HG03095 (cell line): ENCODE results near the gene MFRP.

ENCODE experiments used
- ATAC-seq: cut with Tn5 transposase; IDR thresholded peaks from one replicate; pipeline ENCODE4 v1.9.1; 2021; ENCODE audit warnings: moderate library complexity; ENCODE audit not compliant: unreplicated experiment

MFRP gene

GRCh38 chr11:119373059-119373920, 26.8 kb upstream of the MFRP start:
- ATAC-seq = no peak

DNA sequence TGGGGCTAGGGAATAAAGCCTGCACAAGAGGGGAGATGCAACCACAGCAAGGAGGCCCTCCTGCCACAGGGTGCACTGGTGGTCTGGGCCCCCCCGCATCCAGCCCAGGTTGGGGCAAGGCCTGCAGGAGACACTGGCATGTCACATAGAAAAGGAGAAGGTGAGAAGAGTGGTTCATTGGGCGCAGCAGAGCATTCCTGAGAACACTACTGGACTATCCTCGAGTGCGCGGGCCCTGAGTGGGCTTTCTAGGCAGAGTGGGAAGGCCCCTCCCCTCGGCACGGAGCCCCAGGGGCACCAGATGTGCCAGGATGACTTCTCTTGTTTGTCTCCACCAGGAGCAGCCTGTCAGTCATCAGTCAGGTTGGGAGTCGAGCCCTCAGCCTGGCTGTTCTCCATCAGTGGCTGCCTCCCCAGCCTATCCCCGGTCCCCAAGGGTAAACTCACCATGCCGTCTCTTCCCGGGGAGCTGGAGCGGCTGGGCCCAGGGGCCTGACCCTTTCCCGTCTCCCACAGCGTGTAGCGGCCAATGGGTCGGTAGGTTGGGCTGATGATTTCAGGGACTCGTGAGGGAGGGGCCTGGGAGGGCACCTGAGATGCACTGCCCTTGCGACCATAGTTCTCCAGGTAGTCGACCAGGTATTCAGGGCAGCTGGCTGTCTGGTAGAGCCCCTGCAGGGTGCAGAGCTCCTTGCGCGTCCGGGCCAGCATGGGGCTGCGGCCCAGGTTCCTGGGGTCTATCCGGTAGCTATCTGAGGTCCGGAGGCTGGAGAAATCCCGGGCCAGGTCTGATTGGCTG, 26.0 kb upstream of the MFRP start:
- no peak for ATAC-seq

DNA sequence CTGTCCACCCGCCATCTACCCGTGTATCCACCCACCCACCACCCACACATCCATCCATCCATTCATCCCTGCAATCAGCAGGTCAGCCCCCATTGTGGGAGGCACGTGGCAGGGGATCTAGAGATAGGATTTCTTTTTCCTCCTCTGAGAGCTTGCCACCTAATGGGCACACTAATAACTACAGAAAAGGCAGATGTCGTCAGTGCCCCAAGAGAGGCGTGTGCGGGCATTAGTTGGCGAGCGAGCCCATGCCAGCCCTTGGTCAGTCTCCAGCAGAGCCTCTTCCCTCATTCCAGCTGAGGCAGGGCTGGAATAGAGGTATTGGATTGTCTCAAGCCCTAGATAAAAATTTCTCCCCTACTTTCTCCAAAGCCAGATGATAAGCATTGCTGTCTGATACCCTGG, 25.3 kb upstream of the MFRP start:
- ATAC-seq = no peak

GRCh38 chr11:119371067-119371601, 24.6 kb upstream of the MFRP start:
- no peak for ATAC-seq

- ATAC-seq = no peak
Measured at GRCh38 chr11:119370486-119371046, 24.1 kb upstream of the MFRP start.

GRCh38 chr11:119369132-119369925, 22.8 kb upstream of the MFRP start:
- ATAC-seq = no peak

- ATAC-seq = no peak
Measured at GRCh38 chr11:119368121-119369034, 21.9 kb upstream of the MFRP start.

GRCh38 chr11:119367661-119368120, 21.2 kb upstream of the MFRP start:
- no peak for ATAC-seq

GRCh38 chr11:119366690-119367620, 20.4 kb upstream of the MFRP start:
- no peak for ATAC-seq

- no peak for ATAC-seq
Measured at GRCh38 chr11:119365071-119365591, 18.6 kb upstream of the MFRP start.

GRCh38 chr11:119363851-119364590, 17.5 kb upstream of the MFRP start:
- ATAC-seq = no peak

GRCh38 chr11:119363081-119363850, 16.8 kb upstream of the MFRP start:
- no peak for ATAC-seq

- ATAC-seq = no peak
Measured at GRCh38 chr11:119362741-119363080, 16.2 kb upstream of the MFRP start.

- no peak for ATAC-seq
Measured at GRCh38 chr11:119361941-119362725, 15.6 kb upstream of the MFRP start.

DNA sequence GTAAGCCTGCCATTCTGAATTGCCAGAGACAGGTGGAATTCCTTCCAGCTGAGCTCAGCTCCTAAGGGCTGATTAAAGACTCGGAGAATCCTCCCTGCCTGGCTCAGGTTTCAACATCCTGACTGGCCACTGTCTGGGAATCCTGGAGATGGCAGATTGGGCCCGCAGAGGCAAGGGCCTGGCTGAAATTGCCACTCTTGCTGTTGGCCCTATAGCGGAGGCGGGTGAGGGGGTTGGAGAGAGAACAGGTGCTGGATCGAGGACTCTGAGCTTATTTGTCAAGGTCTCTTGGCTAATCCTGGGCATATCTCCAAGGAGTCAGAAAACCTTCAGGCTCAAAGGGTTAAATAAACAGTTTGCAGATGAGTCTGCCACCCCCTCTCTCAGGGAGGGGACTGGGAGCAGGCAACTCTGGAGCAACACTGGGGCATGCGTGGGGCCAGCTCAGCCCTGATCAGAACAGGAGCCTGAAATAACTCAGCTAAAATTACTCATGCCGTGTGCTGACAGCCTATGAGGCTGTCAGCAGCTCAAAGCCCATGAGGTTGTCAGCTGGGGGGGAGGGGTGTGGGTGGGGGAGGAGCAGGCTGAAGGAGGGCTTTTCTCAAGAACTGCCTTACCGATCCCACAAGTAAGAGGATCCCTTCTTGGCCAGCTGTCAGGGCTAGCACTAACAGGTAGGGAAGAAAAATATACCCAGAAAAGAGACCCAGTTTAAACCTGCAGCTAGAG, 14.7 kb upstream of the MFRP start:
- no peak for ATAC-seq
